ENCODE results near the gene RAB2B.

RAB2B gene

DNA sequence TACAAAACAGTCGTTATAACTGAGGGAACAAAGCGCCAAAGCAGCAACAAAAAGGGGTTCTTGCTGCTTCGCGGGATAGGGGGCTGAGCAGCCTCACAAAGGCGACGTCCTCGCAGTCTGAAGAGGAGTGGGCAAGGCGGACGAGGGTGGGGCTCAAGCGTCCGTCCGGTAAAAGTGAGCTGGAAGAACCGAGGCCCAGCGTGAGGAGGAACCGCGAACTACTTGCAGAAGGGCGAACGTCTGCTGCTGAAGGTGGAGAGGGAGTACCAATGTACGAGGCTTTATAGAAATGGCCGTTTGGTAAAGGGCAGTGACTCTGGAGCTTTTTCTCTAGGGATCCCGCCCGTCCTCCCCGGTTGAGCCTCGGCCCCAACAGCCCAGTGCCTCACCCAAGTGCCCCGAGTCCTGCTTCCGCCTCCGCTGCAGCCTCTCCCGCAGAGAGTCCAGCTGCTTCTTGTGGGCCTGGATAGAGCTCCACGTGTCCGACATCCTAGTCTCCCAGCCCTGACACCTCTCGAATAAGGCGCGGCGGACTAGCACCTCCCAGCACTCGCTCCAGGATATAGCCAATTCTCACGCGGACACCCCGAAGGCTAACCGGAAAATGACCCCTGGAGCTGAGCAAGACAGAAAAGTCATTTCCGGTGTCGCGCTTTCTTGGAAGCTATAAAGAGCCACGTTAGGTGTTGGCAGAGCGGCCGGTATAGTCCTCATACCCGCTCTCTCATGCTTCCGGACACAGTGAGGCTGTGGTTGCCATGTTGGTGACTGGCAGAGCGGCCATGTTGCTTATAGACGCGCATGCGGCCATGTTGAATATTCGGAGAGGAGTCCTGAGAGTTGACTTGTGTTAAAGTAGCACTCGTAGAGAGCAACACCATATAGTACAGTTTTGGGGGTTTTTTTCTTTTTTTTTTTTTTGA, 34.2 kb upstream of the RAB2B start, which contains the start of gene METTL3:
TSS of gene METTL3 (minus strand) at position 606 of the 923 bp plus-strand sequence. CDS start at position 489, 117 bp downstream.
- peak within 1 kb of the TSS; percentile 92 for H3K27ac ChIP-seq (ENCODE audit: low read length)
- TF ChIP-seq EZH2 (IDR thresholded peaks at IDR 0.05; ENCODE audit: borderline replicate concordance, low read depth, low read length, severe bottlenecking): no peak
- TF ChIP-seq, protein P1, sequence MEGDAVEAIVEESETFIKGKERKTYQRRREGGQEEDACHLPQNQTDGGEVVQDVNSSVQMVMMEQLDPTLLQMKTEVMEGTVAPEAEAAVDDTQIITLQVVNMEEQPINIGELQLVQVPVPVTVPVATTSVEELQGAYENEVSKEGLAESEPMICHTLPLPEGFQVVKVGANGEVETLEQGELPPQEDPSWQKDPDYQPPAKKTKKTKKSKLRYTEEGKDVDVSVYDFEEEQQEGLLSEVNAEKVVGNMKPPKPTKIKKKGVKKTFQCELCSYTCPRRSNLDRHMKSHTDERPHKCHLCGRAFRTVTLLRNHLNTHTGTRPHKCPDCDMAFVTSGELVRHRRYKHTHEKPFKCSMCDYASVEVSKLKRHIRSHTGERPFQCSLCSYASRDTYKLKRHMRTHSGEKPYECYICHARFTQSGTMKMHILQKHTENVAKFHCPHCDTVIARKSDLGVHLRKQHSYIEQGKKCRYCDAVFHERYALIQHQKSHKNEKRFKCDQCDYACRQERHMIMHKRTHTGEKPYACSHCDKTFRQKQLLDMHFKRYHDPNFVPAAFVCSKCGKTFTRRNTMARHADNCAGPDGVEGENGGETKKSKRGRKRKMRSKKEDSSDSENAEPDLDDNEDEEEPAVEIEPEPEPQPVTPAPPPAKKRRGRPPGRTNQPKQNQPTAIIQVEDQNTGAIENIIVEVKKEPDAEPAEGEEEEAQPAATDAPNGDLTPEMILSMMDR (IDR thresholded peaks at IDR 0.05; ENCODE audit: borderline replicate concordance, extremely low read depth, low read length, poor library complexity, severe bottlenecking): no peak
- H3K4me1 ChIP-seq (ENCODE audit: insufficient read depth, low read length): peaks cover 41% of the 10 kb centered on the region
- H3K9me3 ChIP-seq (ENCODE audit: insufficient read depth, low read length, severe bottlenecking): no peaks in the 10 kb centered on the region
- H3K27me3 ChIP-seq (ENCODE audit: insufficient read depth, low read length, poor library complexity): no peaks in the 10 kb centered on the region
- peak; percentile 100 for ATAC-seq (ENCODE audit: insufficient read depth, low read depth)
- H3K9ac ChIP-seq (ENCODE audit: low read depth, low read length): peak within 1 kb of the TSS; percentile 87
- peaks cover 48% of the 10 kb centered on the region for H3K79me2 ChIP-seq (ENCODE audit: insufficient read depth, low read length)
- peak within 1 kb of the TSS; percentile 94 for H2AFZ ChIP-seq (ENCODE audit: low read depth, low read length)
- peak within 1 kb of the TSS; percentile 83 for H3K4me2 ChIP-seq (ENCODE audit: insufficient read depth, low read length)
- DNase-seq: peak; percentile 96
- peak within 1 kb of the TSS; percentile 77 to 88 for H3K4me3 ChIP-seq (ENCODE audit: low read depth in 1 of 2, low read length in 2 of 2)
- H3K36me3 ChIP-seq (ENCODE audit: insufficient read depth, low read length): peaks cover 20% of the 10 kb centered on the region
- H4K20me1 ChIP-seq (ENCODE audit: insufficient read depth, low read length): no peaks in the 10 kb centered on the region

DNA sequence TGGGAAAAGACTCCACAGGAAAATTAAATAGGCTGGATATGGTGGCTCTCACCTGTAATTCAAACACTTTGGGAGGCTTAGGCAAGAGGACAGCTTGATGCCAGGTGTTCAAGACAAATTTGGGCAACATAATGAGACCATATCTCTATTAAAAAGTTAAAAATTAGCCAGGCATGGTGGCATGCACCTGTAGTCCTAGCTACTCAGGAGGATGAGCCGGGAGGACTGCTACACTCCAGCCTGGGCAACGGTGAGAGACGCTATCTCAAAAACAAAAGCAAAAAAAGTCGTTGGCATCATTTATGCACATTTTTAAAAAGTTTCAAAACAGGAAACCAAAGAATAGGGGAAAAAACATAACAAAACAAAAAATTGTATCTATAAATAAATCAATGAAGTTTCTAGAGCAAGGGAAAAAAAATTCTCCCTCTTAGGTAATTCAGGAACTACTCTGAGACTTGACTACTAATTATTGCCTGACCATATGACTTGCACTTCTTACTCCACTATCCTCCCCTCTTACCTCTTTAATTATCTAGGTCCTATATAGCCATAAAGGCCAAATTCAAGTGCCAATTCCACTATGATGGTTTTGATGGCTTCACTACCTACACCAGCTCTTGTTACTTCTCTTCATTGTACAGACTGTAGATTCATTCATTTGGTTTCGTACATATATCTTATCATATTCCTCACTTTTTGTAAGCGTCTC, 32.8 kb upstream of the RAB2B start:
- DNase-seq (no peak), ATAC-seq (ENCODE audit: insufficient read depth, low read depth) (no peak)
- H3K4me1 ChIP-seq (ENCODE audit: insufficient read depth, low read length): peaks cover 41% of the 10 kb centered on the region
- no peak overlapping the region for H2AFZ ChIP-seq (ENCODE audit: low read depth, low read length)
- peak overlapping the region; percentile 83 for H3K4me2 ChIP-seq (ENCODE audit: insufficient read depth, low read length)
- peaks cover 20% of the 10 kb centered on the region for H3K36me3 ChIP-seq (ENCODE audit: insufficient read depth, low read length)
- peak overlapping the region; percentile 92 for H3K27ac ChIP-seq (ENCODE audit: low read length)
- H3K9ac ChIP-seq (ENCODE audit: low read depth, low read length): peak overlapping the region; percentile 87
- TF ChIP-seq, protein P1 (IDR thresholded peaks at IDR 0.05; ENCODE audit: borderline replicate concordance, extremely low read depth, low read length, poor library complexity, severe bottlenecking): no peak
- TF ChIP-seq EZH2 (IDR thresholded peaks at IDR 0.05; ENCODE audit: borderline replicate concordance, low read depth, low read length, severe bottlenecking): no peak
- no peaks in the 10 kb centered on the region for H3K27me3 ChIP-seq (ENCODE audit: insufficient read depth, low read length, poor library complexity)
- H4K20me1 ChIP-seq (ENCODE audit: insufficient read depth, low read length): no peaks in the 10 kb centered on the region
- peak overlapping the region; percentile 77 to 88; a peak in 3 of 4 replicates for H3K4me3 ChIP-seq (ENCODE audit: low read depth in 1 of 2, low read length in 2 of 2)
- H3K79me2 ChIP-seq (ENCODE audit: insufficient read depth, low read length): peaks cover 61% of the 10 kb centered on the region
- no peaks in the 10 kb centered on the region for H3K9me3 ChIP-seq (ENCODE audit: insufficient read depth, low read length, severe bottlenecking)

DNA sequence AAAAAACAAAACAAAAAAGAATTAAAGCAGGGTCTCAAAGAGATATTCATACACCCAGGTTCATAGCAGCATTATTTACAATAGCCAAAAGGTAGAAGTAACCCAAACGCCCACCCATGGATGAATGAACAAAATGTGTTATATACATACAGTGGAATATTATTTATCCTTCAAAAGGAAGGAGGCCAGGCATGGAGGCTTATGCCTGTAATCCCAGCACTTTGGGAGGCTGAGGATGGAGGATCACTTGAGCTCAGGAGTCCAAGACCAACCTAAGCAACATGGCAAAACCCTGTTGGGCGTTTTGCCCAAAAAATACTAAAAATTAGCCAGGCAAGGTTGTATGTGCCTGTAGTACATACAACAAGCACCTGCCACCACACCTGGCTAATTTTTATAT, 29.8 kb upstream of the RAB2B start:
- no peaks in the 10 kb centered on the region for H3K9me3 ChIP-seq (ENCODE audit: insufficient read depth, low read length, severe bottlenecking)
- peaks cover 75% of the 10 kb centered on the region for H3K79me2 ChIP-seq (ENCODE audit: insufficient read depth, low read length)

More for the DNA sequence above, 29.8 kb upstream of the RAB2B start:
- H3K36me3 ChIP-seq (ENCODE audit: insufficient read depth, low read length): peaks cover 48% of the 10 kb centered on the region
- H3K4me3 ChIP-seq (ENCODE audit: low read depth in 1 of 2, low read length in 2 of 2): no peak overlapping the region
- H3K4me1 ChIP-seq (ENCODE audit: insufficient read depth, low read length): peaks cover 34% of the 10 kb centered on the region
- ATAC-seq (ENCODE audit: insufficient read depth, low read depth): no peak
- DNase-seq: no peak
- H3K27me3 ChIP-seq (ENCODE audit: insufficient read depth, low read length, poor library complexity): no peaks in the 10 kb centered on the region
- no peak for TF ChIP-seq EZH2 (IDR thresholded peaks at IDR 0.05; ENCODE audit: borderline replicate concordance, low read depth, low read length, severe bottlenecking)
- TF ChIP-seq, protein P1 (IDR thresholded peaks at IDR 0.05; ENCODE audit: borderline replicate concordance, extremely low read depth, low read length, poor library complexity, severe bottlenecking): no peak
- no peak overlapping the region for H3K9ac ChIP-seq (ENCODE audit: low read depth, low read length)
- no peak overlapping the region for H3K27ac ChIP-seq (ENCODE audit: low read length)
- H2AFZ ChIP-seq (ENCODE audit: low read depth, low read length): no peak overlapping the region
- H3K4me2 ChIP-seq (ENCODE audit: insufficient read depth, low read length): no peak overlapping the region
- no peaks in the 10 kb centered on the region for H4K20me1 ChIP-seq (ENCODE audit: insufficient read depth, low read length)
